Measurements from ENCODE around the gene AIDA. TPM values are rescaled to one million over a fixed set of nuclear protein-coding genes. Genes with fewer than 3 reads are reported as not detected.

Gene AIDA
- total RNA-seq, 1 experiment from 2014 or later, result 92.8 TPM

- DNase-seq, result no peak
- no peaks in the 10 kb centered on the region for H3K27me3 Mint-ChIP-seq (ENCODE audit: low read depth)
- Histone ChIP-seq H3K27ac (ENCODE audit: insufficient read length, low read depth, low read length) (no peak overlapping the region), H3K27me3 (ENCODE audit: insufficient read depth, low read length) (no peaks in the 10 kb centered on the region), H3K79me2 (ENCODE audit: insufficient read depth, low read length) (no peaks in the 10 kb centered on the region), H3K18ac (ENCODE audit: insufficient read length, low read depth, low read length) (no peak overlapping the region), H3K9ac (ENCODE audit: extremely low read depth, insufficient read length, low read length) (no peak overlapping the region), H4K8ac (replicated peaks; ENCODE audit: insufficient read length, low read depth, low read length) (no peak overlapping the region), H2BK12ac (ENCODE audit: insufficient read length, low read depth, low read length) (no peak overlapping the region), H3K23me2 (ENCODE audit: insufficient read length, low read depth, low read length, poor library complexity, severe bottlenecking) (peaks cover 2% of the 10 kb centered on the region), H3K9me3 (ENCODE audit: control insufficient read depth, low read depth, low read length) (no peaks in the 10 kb centered on the region), H2BK15ac (ENCODE audit: low read depth, low read length) (no peak overlapping the region), H4K20me1 (ENCODE audit: control insufficient read depth, insufficient read depth, insufficient read length) (no peaks in the 10 kb centered on the region), H3T11ph (ENCODE audit: low read length) (no peak overlapping the region), H3K23ac (ENCODE audit: insufficient read length, low read depth, low read length) (no peak overlapping the region), H4K5ac (ENCODE audit: insufficient read length, low read depth, low read length) (no peak overlapping the region), H3K4me2 (ENCODE audit: insufficient read depth, insufficient read length, low read length) (no peak overlapping the region), H2BK20ac (ENCODE audit: low read depth, low read length, poor library complexity, severe bottlenecking) (no peak overlapping the region), H3K56ac (ENCODE audit: insufficient read length, low read depth, low read length) (no peak overlapping the region), H3K4ac (ENCODE audit: low read depth, low read length) (no peak overlapping the region), H3K79me1 (ENCODE audit: insufficient read depth, low read depth, low read length, poor library complexity, severe bottlenecking) (no peaks in the 10 kb centered on the region), H4K91ac (ENCODE audit: insufficient read length, low read depth, low read length) (no peak overlapping the region), H2AFZ (ENCODE audit: low read length) (no peak overlapping the region), H2BK5ac (ENCODE audit: insufficient read length, low read length) (no peak overlapping the region), H2BK120ac (ENCODE audit: low read depth, low read length, poor library complexity, severe bottlenecking) (no peak overlapping the region), H3K4me1 (ENCODE audit: insufficient read depth, low read length) (peaks cover 7% of the 10 kb centered on the region; the same call in 1 of the 2 replicates), H2AK5ac (ENCODE audit: insufficient read length, low read length) (no peak overlapping the region), H3K14ac (ENCODE audit: insufficient read depth, low read length) (no peak overlapping the region)
- H3K36me3 Mint-ChIP-seq (ENCODE audit: insufficient read depth in 1 of 3, low read depth in 3 of 3), result no peaks in the 10 kb centered on the region
- WGBS (ENCODE audit: extremely low coverage, insufficient read length, low lambda C conversion rate), result no CpG with 5 or more reads among the region's 1 CpG
- H3K27ac Mint-ChIP-seq, result no peak overlapping the region
- peaks cover 3 to 9% of the 10 kb centered on the region in 2 experiments for H3K4me1 Mint-ChIP-seq
- no peak overlapping the region for H3K4me3 Mint-ChIP-seq
- no peaks in the 10 kb centered on the region for H3K9me3 Mint-ChIP-seq
- no peak for TF ChIP-seq CTCF (conservative IDR thresholded peaks at IDR 0.05)
Observed at GRCh38 chr1:222739929-222740328, 27.6 kb upstream of the AIDA start.

Measured in H9 (cell line).